ENCODE results near the gene CSAG1.
"Not testable (repeated sequence)": the region's sequence is repeated elsewhere in the genome, so short reads cannot be mapped to it uniquely, and the experiment has no call there.

CSAG1 gene

GRCh38 chrX:152733261-152733975 lies at the start of gene CSAG1, which contains the start of gene MAGEA12:
Gene CSAG1, minus strand, starts transcription at chrX:152733721. Its CDS starts 1,261 bp downstream, at chrX:152732460.
Gene MAGEA12, plus strand, starts transcription at chrX:152733757. Its CDS starts 2,405 bp downstream, at chrX:152736162.
- no peak within 1 kb of the TSS for H3K4me3 ChIP-seq (ENCODE audit: low read depth, low read length)
- TF ChIP-seq CTCF (IDR thresholded peaks at IDR 0.05; ENCODE audit: borderline replicate concordance, insufficient read depth, low read depth, low read length): no peak

GRCh38 chrX:152769549-152770289 lies 36.2 kb upstream of the CSAG1 start, which contains the start of gene MAGEA6:
Gene MAGEA6, minus strand, starts transcription at chrX:152769689. Its CDS starts 2,039 bp downstream, at chrX:152767650.
- H3K4me3 ChIP-seq (ENCODE audit: low read depth, low read length): not testable (repeated sequence)

- H3K4me3 ChIP-seq (ENCODE audit: low read depth, low read length): not testable (repeated sequence)
Observed at GRCh38 chrX:152766562-152766961, 33.0 kb upstream of the CSAG1 start.

- not testable (repeated sequence) for H3K4me3 ChIP-seq (ENCODE audit: low read depth, low read length)
Observed at GRCh38 chrX:152761582-152761981, 28.1 kb upstream of the CSAG1 start.

GRCh38 chrX:152759544-152759943 lies 26.0 kb upstream of the CSAG1 start:
- H3K4me3 ChIP-seq (ENCODE audit: low read depth, low read length): not testable (repeated sequence)

GRCh38 chrX:152758918-152759317 lies 25.4 kb upstream of the CSAG1 start, which contains the start of gene CSAG3:
Gene CSAG3, plus strand, starts transcription at chrX:152759218.
- not testable (repeated sequence) for H3K4me3 ChIP-seq (ENCODE audit: low read depth, low read length)

- H3K4me3 ChIP-seq (ENCODE audit: low read depth, low read length): not testable (repeated sequence)
Observed at GRCh38 chrX:152754871-152755270, 21.4 kb upstream of the CSAG1 start.

- H3K4me3 ChIP-seq (ENCODE audit: low read depth, low read length): not testable (repeated sequence)
Observed at GRCh38 chrX:152753686-152754650, 20.4 kb upstream of the CSAG1 start, which contains the start of gene MAGEA2. Gene MAGEA2, minus strand, starts transcription at chrX:152753842. Its CDS starts 2,479 bp downstream, at chrX:152751363.

GRCh38 chrX:152738560-152738959 lies 5.0 kb upstream of the CSAG1 start:
- TF ChIP-seq CTCF (IDR thresholded peaks at IDR 0.05; ENCODE audit: borderline replicate concordance, insufficient read depth, low read depth, low read length): no peak
- H3K4me3 ChIP-seq (ENCODE audit: low read depth, low read length): no peak overlapping the region

GRCh38 chrX:152736528-152736927 lies 3.0 kb upstream of the CSAG1 start:
- H3K4me3 ChIP-seq (ENCODE audit: low read depth, low read length): not testable (repeated sequence)

GRCh38 chrX:152735860-152736511 lies 2.5 kb upstream of the CSAG1 start:
- no peak for TF ChIP-seq CTCF (IDR thresholded peaks at IDR 0.05; ENCODE audit: borderline replicate concordance, insufficient read depth, low read depth, low read length)
- H3K4me3 ChIP-seq (ENCODE audit: low read depth, low read length): no peak overlapping the region

Data from GM12875 (cell line).